ENCODE measurements around the gene UNCX. TPM values are rescaled to one million over a fixed set of nuclear protein-coding genes. Genes with fewer than 3 reads are reported as not detected.

Gene UNCX
- total and polyA plus RNA-seq, 2 of the 4 experiments (the other 2 are of a cell fraction): not detected

DNA sequence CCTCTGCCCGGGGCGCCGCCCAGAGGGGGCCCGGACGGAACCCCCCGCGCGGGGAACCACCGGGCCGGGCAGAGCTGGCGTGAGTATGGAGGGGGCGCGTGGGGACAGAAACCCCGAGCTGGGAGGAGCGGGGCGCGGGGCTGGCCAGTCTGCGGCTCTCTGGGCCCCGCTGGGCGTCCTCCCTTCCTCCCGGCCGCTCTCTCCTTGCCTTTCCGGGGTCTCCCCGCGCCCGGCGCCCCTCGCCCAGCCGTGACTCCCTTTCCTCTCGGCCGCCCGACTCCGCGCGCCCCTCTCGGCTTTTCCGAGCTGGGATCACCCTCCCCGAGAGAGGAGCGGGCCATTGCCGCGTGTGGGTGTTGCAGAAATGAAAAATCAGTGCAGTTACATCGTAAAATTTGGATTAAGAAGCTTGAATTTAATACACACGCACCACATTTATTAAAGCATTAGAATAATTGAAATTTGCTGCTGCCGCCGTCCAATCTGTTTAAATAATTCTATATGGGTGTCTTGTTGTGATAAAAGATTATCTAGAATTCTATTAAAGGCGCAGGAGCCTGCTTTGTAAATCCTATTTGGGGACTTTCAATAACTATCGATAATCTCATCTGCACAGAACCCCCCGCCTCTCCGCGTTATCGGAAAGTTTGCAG is 9.1 kb downstream of the UNCX start:
- intact Hi-C loops (cut with micrococcal nuclease): no loop called here
- 0% methylated on average over 3 of the region's 51 CpGs; no CpG with 5 or more reads in 1 of the 2 experiments for WGBS, 2 experiments (ENCODE audit: extremely low coverage in 2 of 2, insufficient read length in 1 of 2)
- POLR2A ChIA-PET (ENCODE audit: unreplicated experiment): no interaction called here

More for the DNA sequence above, 9.1 kb downstream of the UNCX start:
- H3K23ac ChIP-seq (ENCODE audit: low read depth, low read length): no peak overlapping the region
- CTCF ChIA-PET: no interaction called here
- H3K56ac ChIP-seq (ENCODE audit: extremely low read depth, insufficient read depth, low read length): no peak overlapping the region
- no peaks in the 10 kb centered on the region; the same call in 1 of the 2 replicates for H3K36me3 ChIP-seq (ENCODE audit: control insufficient read depth, insufficient read depth, low read length)
- no peak overlapping the region for H3K14ac ChIP-seq (replicated peaks; ENCODE audit: low read depth, low read length)
- no peaks in the 10 kb centered on the region for H3K9me1 ChIP-seq (ENCODE audit: insufficient read depth, low read length)
- H3K27ac ChIP-seq (ENCODE audit: insufficient read depth, low read length): no peak overlapping the region
- dilution Hi-C loops (cut with HindIII; ENCODE audit: low sequenced_read_pairs, unreplicated experiment): no loop called here
- no peak overlapping the region for H2BK5ac ChIP-seq (ENCODE audit: low read depth, low read length, poor library complexity, severe bottlenecking)
- TF ChIP-seq RFX5 (IDR thresholded peaks at IDR 0.05; ENCODE audit: low read depth, low read length) (no peak), MXI1 (IDR thresholded peaks at IDR 0.05; ENCODE audit: borderline replicate concordance, low read depth, low read length) (no peak), USF2 (IDR thresholded peaks at IDR 0.05; ENCODE audit: low read depth, low read length) (no peak), MAZ (IDR thresholded peaks at IDR 0.05; ENCODE audit: borderline replicate concordance, low read depth, low read length) (no peak), CHD1 (IDR thresholded peaks at IDR 0.05; ENCODE audit: low read depth, low read length) (no peak), CEBPB (IDR thresholded peaks at IDR 0.05; ENCODE audit: low read depth, low read length) (no peak), POLR2A (IDR thresholded peaks at IDR 0.05; ENCODE audit: low read depth, low read length) (no peak), FOS (IDR thresholded peaks at IDR 0.05; ENCODE audit: low read depth, low read length) (no peak), NFE2L2 (IDR thresholded peaks at IDR 0.05; ENCODE audit: low read depth, low read length) (no peak), MAFK (IDR thresholded peaks at IDR 0.05; ENCODE audit: low read depth, low read length) (no peak)
- TF ChIP-seq, protein P1, sequence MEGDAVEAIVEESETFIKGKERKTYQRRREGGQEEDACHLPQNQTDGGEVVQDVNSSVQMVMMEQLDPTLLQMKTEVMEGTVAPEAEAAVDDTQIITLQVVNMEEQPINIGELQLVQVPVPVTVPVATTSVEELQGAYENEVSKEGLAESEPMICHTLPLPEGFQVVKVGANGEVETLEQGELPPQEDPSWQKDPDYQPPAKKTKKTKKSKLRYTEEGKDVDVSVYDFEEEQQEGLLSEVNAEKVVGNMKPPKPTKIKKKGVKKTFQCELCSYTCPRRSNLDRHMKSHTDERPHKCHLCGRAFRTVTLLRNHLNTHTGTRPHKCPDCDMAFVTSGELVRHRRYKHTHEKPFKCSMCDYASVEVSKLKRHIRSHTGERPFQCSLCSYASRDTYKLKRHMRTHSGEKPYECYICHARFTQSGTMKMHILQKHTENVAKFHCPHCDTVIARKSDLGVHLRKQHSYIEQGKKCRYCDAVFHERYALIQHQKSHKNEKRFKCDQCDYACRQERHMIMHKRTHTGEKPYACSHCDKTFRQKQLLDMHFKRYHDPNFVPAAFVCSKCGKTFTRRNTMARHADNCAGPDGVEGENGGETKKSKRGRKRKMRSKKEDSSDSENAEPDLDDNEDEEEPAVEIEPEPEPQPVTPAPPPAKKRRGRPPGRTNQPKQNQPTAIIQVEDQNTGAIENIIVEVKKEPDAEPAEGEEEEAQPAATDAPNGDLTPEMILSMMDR (conservative IDR thresholded peaks at IDR 0.05; ENCODE audit: low read depth, low read length): no peak
- no peak overlapping the region for H2BK15ac ChIP-seq (ENCODE audit: low read depth, low read length)
- H2BK20ac ChIP-seq (ENCODE audit: low read depth, low read length): no peak overlapping the region
- H3K4ac ChIP-seq (ENCODE audit: low read depth, low read length): no peak overlapping the region
- H3K18ac ChIP-seq (ENCODE audit: low read depth, low read length): no peak overlapping the region
- H2AK5ac ChIP-seq (ENCODE audit: low read depth, low read length): no peak overlapping the region
- BruUV-seq (replicated peaks): no TSS peak
- H2AFZ ChIP-seq (replicated peaks; ENCODE audit: low read length, poor library complexity): no peak overlapping the region
- no peak overlapping the region for H2AK9ac ChIP-seq (replicated peaks; ENCODE audit: low read depth, low read length, poor library complexity)
- H3K9ac ChIP-seq (ENCODE audit: low read depth, low read length): no peak overlapping the region
- peaks cover 26% of the 10 kb centered on the region for H3K9me3 ChIP-seq (ENCODE audit: control insufficient read depth, insufficient read depth, low read length)
- H3K4me1 ChIP-seq (ENCODE audit: control insufficient read depth, insufficient read depth, low read length): no peaks in the 10 kb centered on the region
- H4K91ac ChIP-seq (ENCODE audit: insufficient read depth, low read depth, low read length): no peak overlapping the region
- H3K79me1 ChIP-seq (ENCODE audit: low read depth in 1 of 2, low read length in 2 of 2): no peaks in the 10 kb centered on the region
- H3K27me3 ChIP-seq (ENCODE audit: control insufficient read depth, insufficient read depth, low read length): peaks cover 94% of the 10 kb centered on the region
- no peak overlapping the region for H3K4me3 ChIP-seq (ENCODE audit: insufficient read depth, low read depth, low read length)
- DNase-seq: no peak
- H4K20me1 ChIP-seq (ENCODE audit: insufficient read depth, low read length): no peaks in the 10 kb centered on the region
- no peak overlapping the region for H3K4me2 ChIP-seq (ENCODE audit: low read depth, low read length)
- in situ Hi-C loops (cut with MboI; ENCODE audit: low sequenced_read_pairs): no loop called here
- no peak overlapping the region for H4K5ac ChIP-seq (ENCODE audit: low read depth, low read length)
- H2BK120ac ChIP-seq (ENCODE audit: low read depth, low read length): no peak overlapping the region
- H4K8ac ChIP-seq (ENCODE audit: low read depth in 2 of 2, low read length in 2 of 2): no peak overlapping the region
- ATAC-seq (ENCODE audit: low read depth): no peak

All from IMR-90 (cell line).